ENCODE measurements around the gene PPM1F. TPM values are rescaled to one million over a fixed set of nuclear protein-coding genes. Genes with fewer than 3 reads are reported as not detected.

PPM1F gene
- total and polyA plus RNA-seq, 2 donors (not counting 1 experiment from before 2014, with no cell fraction given): 18.1 to 30.0 TPM

DNA sequence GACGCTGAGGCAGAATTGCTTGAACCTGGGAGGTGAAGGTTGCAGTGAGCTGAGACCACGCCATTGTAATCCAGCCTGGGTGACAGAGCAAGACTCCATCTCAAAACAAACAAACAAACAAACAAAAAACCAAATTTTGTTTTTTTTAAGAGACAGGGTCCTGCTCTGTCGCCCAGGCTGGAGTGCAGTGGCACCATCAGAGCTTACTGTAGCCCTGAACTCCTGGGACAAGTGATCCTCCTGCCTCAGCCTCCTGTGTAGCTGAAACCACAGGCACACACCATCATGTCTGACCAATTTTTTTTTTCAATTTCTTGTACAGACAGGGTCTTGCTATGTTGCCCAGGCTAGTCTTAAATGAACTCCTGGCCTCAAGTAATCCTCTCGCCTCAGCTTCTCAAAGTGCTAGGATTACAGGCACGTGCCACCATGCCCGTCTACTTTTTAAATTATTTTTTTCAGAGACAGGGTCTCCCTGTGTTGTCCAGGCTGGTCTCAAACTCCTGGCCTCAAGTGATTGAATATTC is 13.2 kb upstream of the PPM1F start:
- no peak for ATAC-seq (ENCODE audit: low read depth)
- H3K4me2 ChIP-seq (replicated peaks; ENCODE audit: low read depth, low read length, poor library complexity, severe bottlenecking): no peak overlapping the region
- H3K27me3 ChIP-seq (replicated peaks in 1 of 4; ENCODE audit: control extremely low read depth in 1 of 4, control insufficient read depth in 3 of 4, insufficient read depth in 4 of 4, low read length in 3 of 4): no peaks in the 10 kb centered on the region
- no peak overlapping the region for H3K27ac ChIP-seq (ENCODE audit: low read length in 2 of 2)
- Mint-ChIP-seq H3K27me3 (no peaks in the 10 kb centered on the region), H3K4me3 (no peak overlapping the region), H3K27ac (no peak overlapping the region), H3K4me1 (no peaks in the 10 kb centered on the region), H3K9me3 (ENCODE audit: insufficient read depth) (no peaks in the 10 kb centered on the region)
- H3K36me3 ChIP-seq (replicated peaks in 1 of 2; ENCODE audit: control extremely low read depth in 1 of 2, control insufficient read depth in 1 of 2, extremely low read depth in 1 of 2, insufficient read depth in 2 of 2, low read length in 1 of 2): peaks cover 0 to 88% of the 10 kb centered on the region in 2 experiments
- intact Hi-C loops (cut with micrococcal nuclease): no loop called here
- no peaks in the 10 kb centered on the region for H3K9me3 ChIP-seq (ENCODE audit: control extremely low read depth in 1 of 3, control insufficient read depth in 2 of 3, insufficient read depth in 1 of 3, low read length in 2 of 3)
- H3K4me1 ChIP-seq (ENCODE audit: control insufficient read depth in 2 of 2, insufficient read depth in 2 of 2, low read length in 2 of 2): no peaks in the 10 kb centered on the region
- WGBS (ENCODE audit: insufficient coverage): 100% methylated on average over 5 of the region's 6 CpGs
- TF ChIP-seq EZH2 (IDR thresholded peaks at IDR 0.05; ENCODE audit: borderline replicate concordance, insufficient read depth, low read depth, low read length, poor library complexity, severe bottlenecking): no peak
- TF ChIP-seq, protein P1, sequence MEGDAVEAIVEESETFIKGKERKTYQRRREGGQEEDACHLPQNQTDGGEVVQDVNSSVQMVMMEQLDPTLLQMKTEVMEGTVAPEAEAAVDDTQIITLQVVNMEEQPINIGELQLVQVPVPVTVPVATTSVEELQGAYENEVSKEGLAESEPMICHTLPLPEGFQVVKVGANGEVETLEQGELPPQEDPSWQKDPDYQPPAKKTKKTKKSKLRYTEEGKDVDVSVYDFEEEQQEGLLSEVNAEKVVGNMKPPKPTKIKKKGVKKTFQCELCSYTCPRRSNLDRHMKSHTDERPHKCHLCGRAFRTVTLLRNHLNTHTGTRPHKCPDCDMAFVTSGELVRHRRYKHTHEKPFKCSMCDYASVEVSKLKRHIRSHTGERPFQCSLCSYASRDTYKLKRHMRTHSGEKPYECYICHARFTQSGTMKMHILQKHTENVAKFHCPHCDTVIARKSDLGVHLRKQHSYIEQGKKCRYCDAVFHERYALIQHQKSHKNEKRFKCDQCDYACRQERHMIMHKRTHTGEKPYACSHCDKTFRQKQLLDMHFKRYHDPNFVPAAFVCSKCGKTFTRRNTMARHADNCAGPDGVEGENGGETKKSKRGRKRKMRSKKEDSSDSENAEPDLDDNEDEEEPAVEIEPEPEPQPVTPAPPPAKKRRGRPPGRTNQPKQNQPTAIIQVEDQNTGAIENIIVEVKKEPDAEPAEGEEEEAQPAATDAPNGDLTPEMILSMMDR (IDR thresholded peaks at IDR 0.05): no peak
- no peak overlapping the region for H3K4me3 ChIP-seq (ENCODE audit: control extremely low read depth in 1 of 5, extremely low read depth in 1 of 5, insufficient read depth in 1 of 5, low read depth in 2 of 5, low read length in 4 of 5)
- H2AFZ ChIP-seq (ENCODE audit: insufficient read depth, low read depth, low read length, poor library complexity, severe bottlenecking): no peak overlapping the region
- ChIA-PET CTCF (interaction anchor here (1.5 kb wide), 1 partner anchor 13 kb away, joined by 6 read pairs; the partner anchor contains the start of gene PPM1F), POLR2A (no interaction called here)
- H3K79me2 ChIP-seq (ENCODE audit: control insufficient read depth, insufficient read depth, low read length): no peaks in the 10 kb centered on the region
- no peak for DNase-seq
- no peaks in the 10 kb centered on the region for H4K20me1 ChIP-seq (ENCODE audit: control insufficient read depth, insufficient read depth, low read length, poor library complexity, severe bottlenecking)
- no peak overlapping the region for H3K9ac ChIP-seq (ENCODE audit: low read length)

DNA sequence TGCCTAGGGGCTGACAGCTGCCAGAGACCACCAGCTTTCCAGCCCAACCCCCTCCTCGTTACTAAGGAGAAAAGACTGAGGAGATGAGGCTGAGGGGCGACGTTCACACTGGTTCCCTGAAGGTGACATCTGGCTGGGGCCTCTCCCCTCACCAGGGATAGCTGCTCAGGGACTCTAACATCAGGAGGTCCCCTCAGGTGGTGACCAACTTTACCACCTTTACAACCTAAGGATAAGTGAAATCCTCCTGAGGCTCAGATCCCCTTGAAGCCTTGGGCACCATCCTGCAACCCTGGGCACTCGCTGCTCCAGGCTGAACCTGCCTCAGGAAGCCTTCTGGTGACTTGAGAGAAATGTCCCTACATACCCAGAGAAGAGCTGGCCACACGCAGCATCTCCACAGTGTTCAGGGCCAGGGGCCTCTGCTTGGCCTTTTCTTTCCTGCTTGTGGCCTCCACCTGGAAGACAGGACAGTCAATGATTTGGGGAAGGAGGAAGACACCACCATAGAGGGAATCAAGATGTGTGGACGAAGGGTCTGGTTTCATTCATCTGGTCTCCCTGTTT is 12.4 kb upstream of the PPM1F start:
- H3K4me3 Mint-ChIP-seq: no peak overlapping the region
- no peaks in the 10 kb centered on the region for H3K9me3 Mint-ChIP-seq (ENCODE audit: insufficient read depth)
- H3K27me3 Mint-ChIP-seq: no peaks in the 10 kb centered on the region
- Histone ChIP-seq H3K4me1 (ENCODE audit: control insufficient read depth in 2 of 2, insufficient read depth in 2 of 2, low read length in 2 of 2) (no peaks in the 10 kb centered on the region), H3K27me3 (replicated peaks in 1 of 4; ENCODE audit: control extremely low read depth in 1 of 4, control insufficient read depth in 3 of 4, insufficient read depth in 4 of 4, low read length in 3 of 4) (no peaks in the 10 kb centered on the region), H2AFZ (ENCODE audit: insufficient read depth, low read depth, low read length, poor library complexity, severe bottlenecking) (no peak overlapping the region), H3K4me3 (ENCODE audit: control extremely low read depth in 1 of 5, extremely low read depth in 1 of 5, insufficient read depth in 1 of 5, low read depth in 2 of 5, low read length in 4 of 5) (no peak overlapping the region), H3K9me3 (ENCODE audit: control extremely low read depth in 1 of 3, control insufficient read depth in 2 of 3, insufficient read depth in 1 of 3, low read length in 2 of 3) (no peaks in the 10 kb centered on the region), H3K79me2 (ENCODE audit: control insufficient read depth, insufficient read depth, low read length) (no peaks in the 10 kb centered on the region), H3K36me3 (replicated peaks in 1 of 2; ENCODE audit: control extremely low read depth in 1 of 2, control insufficient read depth in 1 of 2, extremely low read depth in 1 of 2, insufficient read depth in 2 of 2, low read length in 1 of 2) (peaks cover 0 to 87% of the 10 kb centered on the region in 2 experiments), H3K27ac (ENCODE audit: low read length in 2 of 2) (no peak overlapping the region), H3K4me2 (replicated peaks; ENCODE audit: low read depth, low read length, poor library complexity, severe bottlenecking) (no peak overlapping the region), H3K9ac (ENCODE audit: low read length) (no peak overlapping the region), H4K20me1 (ENCODE audit: control insufficient read depth, insufficient read depth, low read length, poor library complexity, severe bottlenecking) (no peaks in the 10 kb centered on the region)
- TF ChIP-seq, protein P1 (IDR thresholded peaks at IDR 0.05): no peak
- TF ChIP-seq EZH2 (IDR thresholded peaks at IDR 0.05; ENCODE audit: borderline replicate concordance, insufficient read depth, low read depth, low read length, poor library complexity, severe bottlenecking): no peak
- WGBS (ENCODE audit: insufficient coverage): 93% methylated on average over 3 of the region's 6 CpGs
- DNase-seq: no peak
- POLR2A ChIA-PET: no interaction called here
- no peak for ATAC-seq (ENCODE audit: low read depth)
- CTCF ChIA-PET: interaction anchor here (1.5 kb wide), 1 partner anchor 12 kb away, joined by 6 read pairs; the partner anchor contains the start of gene PPM1F
- no peaks in the 10 kb centered on the region for H3K4me1 Mint-ChIP-seq
- no peak overlapping the region for H3K27ac Mint-ChIP-seq
- intact Hi-C loops (cut with micrococcal nuclease): no loop called here

All from B cell (primary cell).